ENCODE measurements around the gene CAMSAP1.

- TF ChIP-seq YY1 (IDR thresholded peaks at IDR 0.05; ENCODE audit: insufficient read depth, insufficient read length) = no peak
- TF ChIP-seq SUZ12 (IDR thresholded peaks at IDR 0.05; ENCODE audit: extremely low read depth, insufficient read depth, insufficient read length) = no peak
Observed at GRCh38 chr9:135811801-135812200, 95.5 kb downstream of the CAMSAP1 start.
